Erythroblast (primary cell): ENCODE measurements around the gene DIAPH3.

Source experiments
- DNase-seq, 2 experiments: peaks; one replicate each; lab custom pipeline; 2025; lab: John Stamatoyannopoulos, UW
- GATA1 ChIP-seq: IDR thresholded peaks from 2 replicates; pipeline ENCODE4 v1.6.1; 2011; ENCODE audit warnings: low read depth, mild to moderate bottlenecking, control low read depth, low read length, moderate library complexity
- POLR2A ChIP-seq: IDR thresholded peaks from 2 replicates; pipeline ENCODE4 v1.6.1; 2011; ENCODE audit warnings: mild to moderate bottlenecking, low read length

The DIAPH3 gene

DNA sequence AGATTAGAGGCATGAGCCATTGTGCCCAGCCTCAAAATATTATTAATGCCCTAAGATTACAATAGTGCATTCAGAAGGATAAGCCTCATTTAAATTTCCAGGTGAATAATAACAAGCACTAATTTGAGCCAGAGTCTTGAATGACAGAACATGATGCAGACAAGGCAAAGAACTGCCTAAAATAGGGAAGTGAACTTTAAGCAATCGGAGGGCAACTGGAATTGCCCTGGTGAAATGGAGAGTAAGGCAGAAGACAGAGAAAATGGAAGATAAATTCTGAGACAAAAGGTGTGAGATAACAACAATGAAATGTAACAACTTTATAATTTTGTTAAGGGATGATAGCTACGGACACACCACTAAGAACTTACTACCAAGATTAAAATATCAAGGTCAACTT, 199.9 kb downstream of the DIAPH3 start:
- no peak for TF ChIP-seq POLR2A
- no peak for TF ChIP-seq GATA1
- no peak for DNase-seq

DNA sequence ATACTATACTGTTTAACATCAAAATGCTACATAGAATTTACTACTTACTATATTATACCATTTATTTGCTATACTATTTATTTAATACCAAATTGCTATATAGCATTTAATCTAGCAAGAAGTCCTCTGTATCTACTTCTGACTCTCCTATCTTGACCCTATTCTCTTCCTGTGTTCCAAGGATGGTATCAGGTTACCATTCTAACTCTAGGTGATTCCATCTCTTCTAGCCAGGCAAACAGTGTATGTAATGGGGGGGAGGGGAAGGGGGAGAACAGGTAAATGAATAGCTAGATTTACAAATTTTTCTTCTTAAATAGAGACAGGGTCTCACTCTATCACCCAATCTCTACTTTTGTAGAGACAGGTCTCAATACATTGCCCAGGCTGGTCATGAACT, 200.3 kb downstream of the DIAPH3 start:
- no peak for DNase-seq
- TF ChIP-seq POLR2A (no peak), GATA1 (no peak)

DNA sequence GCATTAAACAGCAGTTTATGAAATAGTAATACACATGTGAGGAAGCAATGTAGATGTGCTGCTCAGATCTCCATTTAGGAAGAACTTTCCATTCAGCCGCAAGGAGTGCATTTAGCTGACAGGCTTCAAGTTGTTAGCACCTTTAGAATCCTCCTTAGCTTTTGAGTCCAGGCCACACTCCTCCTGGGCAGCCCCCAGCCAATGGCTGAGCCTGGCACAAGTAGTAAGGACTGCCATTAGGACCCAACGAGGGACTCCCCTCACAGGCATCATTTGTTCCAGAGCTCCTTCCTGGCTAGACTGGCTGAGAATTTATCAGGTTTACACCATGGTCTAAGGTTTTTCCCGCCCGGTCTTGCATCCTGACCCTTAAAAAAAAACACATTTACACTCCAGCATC, 201.4 kb downstream of the DIAPH3 start:
- no peak for DNase-seq
- no peak for TF ChIP-seq POLR2A
- no peak for TF ChIP-seq GATA1

DNA sequence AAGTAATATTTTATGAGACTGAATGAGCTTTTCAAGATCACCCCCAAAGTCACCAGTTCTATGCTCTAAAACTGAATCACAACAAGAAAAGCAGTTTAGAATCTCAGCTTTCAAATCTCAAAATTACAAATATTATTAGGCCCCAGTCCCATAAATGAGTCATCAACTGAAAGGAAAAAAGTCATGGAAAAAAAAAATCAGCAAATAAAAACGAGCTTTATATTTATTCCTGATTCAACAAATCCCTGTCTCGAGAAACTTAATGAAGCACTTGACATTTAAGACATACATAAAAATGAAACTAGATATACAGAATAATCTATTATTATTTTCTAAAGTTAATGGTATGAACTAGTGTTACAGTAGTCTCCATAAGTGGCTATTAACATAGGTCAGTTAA, 203.0 kb downstream of the DIAPH3 start:
- no peak for TF ChIP-seq GATA1
- TF ChIP-seq POLR2A, result no peak
- DNase-seq, result no peak

DNA sequence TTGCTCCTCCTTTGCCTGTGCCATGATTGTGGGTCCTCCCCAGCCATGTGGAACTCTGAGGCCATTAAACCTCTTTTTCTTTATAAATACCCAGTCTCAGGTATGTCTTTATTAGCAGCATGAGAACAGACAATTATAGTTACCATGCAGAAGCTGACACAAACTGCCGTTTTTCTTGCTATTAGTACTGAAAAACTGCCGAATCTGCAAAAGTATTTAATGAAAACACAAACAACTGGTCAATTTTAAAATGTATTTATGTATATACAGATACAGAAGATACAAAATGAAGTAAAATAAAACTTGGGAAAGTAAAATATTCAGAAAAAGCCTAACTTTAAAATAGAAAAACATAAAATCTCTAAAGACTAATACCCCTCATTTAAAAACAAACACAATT, 206.3 kb downstream of the DIAPH3 start:
- TF ChIP-seq POLR2A, result no peak
- TF ChIP-seq GATA1, result no peak
- no peak for DNase-seq

DNA sequence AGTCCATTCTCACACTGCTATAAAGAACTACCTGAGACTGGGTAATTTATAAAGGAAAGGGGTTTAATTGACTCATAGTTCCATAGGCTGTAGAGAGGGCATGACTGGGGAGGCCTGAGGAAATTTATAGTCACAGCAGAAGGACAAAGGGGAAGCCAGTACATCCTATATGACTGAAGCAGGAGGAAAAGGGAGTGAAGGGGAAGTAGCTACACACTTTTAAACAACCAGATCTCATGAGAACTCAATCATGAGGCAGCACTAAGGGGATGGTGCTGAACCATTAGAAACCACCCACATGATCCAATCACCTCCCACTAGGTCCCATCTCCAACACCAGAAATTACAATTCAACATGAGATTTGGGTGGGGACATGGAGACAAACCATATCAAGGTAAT, 209.1 kb downstream of the DIAPH3 start:
- TF ChIP-seq GATA1 (no peak), POLR2A (no peak)
- no peak for DNase-seq

DNA sequence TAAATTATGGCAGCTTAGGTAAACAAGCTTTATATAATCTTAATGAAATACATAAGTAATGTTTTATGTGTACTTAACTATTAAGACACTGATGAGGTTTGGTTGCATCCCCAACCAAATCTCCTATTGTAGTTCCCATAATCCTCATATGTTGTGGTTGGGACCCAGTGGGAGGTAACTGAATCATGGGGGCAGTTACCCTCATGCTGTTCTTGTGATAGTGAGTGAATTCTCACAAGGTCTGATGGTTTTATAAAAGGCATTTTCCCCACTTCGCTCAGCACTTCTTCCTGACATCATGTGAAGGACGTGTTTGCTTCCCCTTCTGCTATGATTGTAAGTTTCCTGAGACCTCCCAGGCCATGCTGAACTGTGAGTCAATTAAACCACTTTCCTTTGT, 212.7 kb downstream of the DIAPH3 start:
- DNase-seq, result no peak
- no peak for TF ChIP-seq POLR2A
- TF ChIP-seq GATA1, result no peak

DNA sequence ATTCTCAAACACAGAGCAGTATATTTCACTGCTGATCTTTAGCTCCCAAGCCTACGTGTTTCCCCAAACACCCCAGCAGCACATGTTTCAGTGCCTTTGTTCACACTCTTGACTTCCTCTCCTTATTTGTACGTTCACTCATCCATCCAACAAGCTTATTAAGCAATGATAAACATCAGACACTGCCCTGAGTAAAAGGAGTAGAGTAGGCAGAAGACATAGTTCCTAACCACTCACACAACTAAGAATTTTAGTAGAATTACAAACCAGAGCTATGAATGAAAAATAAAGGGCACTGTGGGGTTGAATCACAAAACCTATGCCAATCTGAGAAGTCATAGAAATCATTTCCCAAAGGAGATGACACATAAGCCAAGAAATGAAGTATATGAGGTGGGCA, 213.5 kb downstream of the DIAPH3 start:
- DNase-seq, result no peak
- TF ChIP-seq GATA1 (no peak), POLR2A (no peak)

DNA sequence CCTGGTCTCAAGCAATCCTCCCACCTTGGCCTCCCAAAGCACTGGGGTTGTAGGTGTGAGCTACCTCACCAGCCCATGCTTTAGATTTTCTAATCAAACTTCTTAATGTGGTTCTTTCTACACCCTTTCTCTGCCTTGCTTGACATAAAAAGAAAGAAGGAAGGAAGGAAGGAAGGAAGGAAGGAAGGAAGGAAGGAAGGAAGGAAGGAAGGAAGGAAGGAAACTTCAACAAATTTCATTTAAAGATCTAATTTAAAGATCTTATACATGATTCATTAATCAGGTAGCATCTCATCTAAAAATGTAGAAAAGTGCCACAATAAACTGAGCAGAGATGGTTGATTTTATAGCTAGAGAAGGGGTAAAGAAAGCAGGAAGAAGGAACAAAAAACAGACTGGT, 215.0 kb downstream of the DIAPH3 start:
- TF ChIP-seq POLR2A (no peak), GATA1 (no peak)

DNA sequence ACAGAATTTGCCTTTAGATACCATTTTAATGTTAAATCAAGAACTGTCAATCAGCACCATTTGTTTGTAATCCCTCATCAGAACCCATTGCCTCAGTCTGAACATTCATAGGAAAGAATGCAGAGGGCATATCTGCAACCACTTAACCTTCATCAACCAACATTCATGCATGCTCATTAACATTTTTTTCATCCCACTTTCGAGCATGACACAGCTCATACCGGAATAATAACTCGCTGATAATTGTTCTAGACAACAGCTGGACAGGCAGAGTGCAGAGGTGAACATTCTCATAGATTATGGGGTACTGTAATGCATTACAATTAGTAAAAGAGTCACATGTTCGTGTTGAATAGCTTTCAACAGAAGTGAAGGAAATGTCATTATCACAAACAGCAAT, 216.8 kb downstream of the DIAPH3 start:
- TF ChIP-seq POLR2A, result no peak
- TF ChIP-seq GATA1, result no peak
- no peak for DNase-seq

More for the DNA sequence above, 215.0 kb downstream of the DIAPH3 start:
- no peak for DNase-seq

DNA sequence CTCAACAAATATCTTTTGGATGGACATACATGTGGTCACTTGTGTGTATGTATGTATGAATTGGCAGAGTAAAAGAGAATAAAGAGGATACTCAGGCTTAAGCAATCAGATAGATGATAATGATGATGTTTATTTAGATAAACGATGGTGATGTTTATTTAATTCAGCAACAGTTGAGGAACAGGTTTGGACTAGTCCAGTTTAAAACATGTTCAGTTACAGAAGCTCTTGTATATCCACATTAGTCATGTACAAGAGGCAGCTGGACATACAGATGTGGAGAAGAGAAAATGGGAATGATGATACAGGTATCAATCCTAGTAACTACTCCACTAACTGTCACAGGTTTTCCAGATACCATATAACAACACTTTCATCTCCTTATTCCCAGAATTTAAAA, 232.1 kb downstream of the DIAPH3 start:
- TF ChIP-seq GATA1 (no peak), POLR2A (no peak)
- no peak for DNase-seq

DNA sequence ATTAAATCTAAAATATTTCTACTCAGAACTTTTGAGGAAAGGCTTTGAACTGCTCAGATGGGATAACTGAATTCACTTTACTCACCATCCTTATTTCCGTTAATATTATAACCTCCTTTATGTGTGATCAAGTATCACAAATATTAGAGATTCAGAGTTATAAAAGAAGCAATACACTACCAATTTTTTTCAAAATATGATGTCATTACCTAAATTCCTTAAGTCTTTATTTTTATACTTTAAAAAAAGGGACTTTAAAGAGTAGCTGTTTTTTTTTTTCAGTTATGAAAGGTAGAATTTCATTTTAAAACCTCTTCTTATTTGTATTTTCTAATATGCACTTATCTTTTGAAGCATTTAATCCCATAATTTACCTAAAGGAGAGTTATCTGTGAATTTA, 239.5 kb downstream of the DIAPH3 start:
- no peak for DNase-seq
- TF ChIP-seq GATA1 (no peak), POLR2A (no peak)

DNA sequence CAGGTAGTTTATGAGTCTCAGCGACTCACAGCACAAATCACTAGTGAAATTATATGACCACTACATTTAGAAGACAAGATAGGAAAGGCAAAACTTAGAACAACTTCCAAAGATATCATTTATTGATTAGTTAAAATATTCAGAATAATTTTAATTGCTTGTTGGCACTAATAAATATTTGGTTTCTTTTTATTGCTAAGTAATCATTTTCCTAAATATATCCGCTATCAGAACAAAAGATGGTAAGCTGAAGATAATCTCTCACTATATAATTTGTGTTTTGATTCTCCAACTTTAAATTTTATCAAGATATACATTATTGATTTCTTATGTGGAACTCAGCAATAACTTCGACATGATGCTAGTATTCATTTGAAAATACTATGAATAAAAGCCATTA, 248.5 kb downstream of the DIAPH3 start:
- TF ChIP-seq POLR2A (no peak), GATA1 (no peak)

DNA sequence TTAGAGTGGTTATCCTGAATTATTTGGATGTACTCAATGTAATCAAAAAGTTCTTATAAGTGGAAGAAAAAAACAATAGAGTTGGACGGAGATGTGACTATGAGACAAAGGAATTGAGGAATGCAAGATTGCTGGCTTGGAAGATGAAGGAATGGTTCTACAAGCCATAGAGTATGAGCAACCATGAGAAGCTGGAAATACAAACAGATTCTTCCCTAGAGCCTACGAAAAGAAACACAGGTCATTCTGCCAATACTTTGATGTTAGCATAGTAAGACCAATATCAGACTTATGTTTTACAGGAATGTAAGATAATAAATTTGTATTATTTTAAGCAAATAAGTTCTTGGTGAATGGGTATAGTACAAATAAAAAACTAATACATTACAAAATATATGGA, 249.2 kb downstream of the DIAPH3 start:
- TF ChIP-seq GATA1 (no peak), POLR2A (no peak)
- DNase-seq, result no peak

More for the DNA sequence above, 248.5 kb downstream of the DIAPH3 start:
- DNase-seq, result no peak

DNA sequence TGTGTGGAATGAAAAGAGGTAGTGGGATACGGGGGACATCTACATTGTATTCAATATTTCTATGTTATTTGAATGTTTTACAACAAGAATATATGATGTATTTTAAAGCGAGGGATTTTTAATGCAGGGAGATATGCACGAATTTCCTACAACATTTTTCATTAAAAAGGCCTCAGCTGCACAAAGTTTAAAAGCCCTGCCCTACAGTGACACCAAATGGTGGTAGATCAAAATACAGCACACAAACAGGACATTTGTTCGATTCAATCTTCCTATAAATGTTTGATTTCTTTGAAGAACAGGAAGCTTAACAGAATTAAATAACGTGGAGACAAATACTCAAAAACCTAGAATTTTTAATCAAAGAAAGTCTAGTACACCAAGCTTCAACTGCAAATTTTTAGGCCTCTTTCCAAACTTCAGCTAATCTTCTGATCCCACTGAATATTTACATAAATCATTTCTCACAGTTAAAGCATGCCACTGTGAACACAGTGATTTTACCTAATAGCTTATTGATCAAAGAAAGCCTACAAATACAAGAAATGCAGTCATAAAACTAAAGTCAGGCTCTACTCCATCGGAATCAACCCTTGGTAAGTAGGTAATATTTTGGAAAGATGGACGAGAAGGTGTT, 257.2 kb downstream of the DIAPH3 start:
- peak; percentile 2 to 27 for DNase-seq
- TF ChIP-seq GATA1 (no peak), POLR2A (no peak)

DNA sequence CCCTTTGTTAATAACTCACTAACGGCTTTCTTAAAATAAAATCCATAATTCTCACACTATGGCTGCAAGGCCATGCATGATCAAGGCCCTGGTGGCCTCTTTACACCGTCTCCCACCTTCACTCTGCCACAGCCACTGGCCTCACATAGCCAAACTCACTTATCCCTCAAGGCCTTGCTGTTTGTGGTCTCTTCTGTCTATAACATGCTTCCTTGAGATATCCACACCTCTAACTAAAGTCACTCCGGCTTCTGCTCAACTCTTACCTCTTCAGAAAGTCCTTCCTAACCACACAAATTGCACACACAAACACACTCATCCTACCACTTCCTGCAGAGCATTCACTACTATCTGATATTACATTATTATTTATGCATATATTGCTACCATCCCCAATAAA, 262.5 kb downstream of the DIAPH3 start:
- TF ChIP-seq GATA1, result no peak
- TF ChIP-seq POLR2A, result no peak
- no peak for DNase-seq
